Measurements from ENCODE around the gene CHID1. TPM values are rescaled to one million over a fixed set of nuclear protein-coding genes. Genes with fewer than 3 reads are reported as not detected.

Gene CHID1
- 10 to 100 TPM; 51.8 to 56.3 TPM for total RNA-seq

DNA sequence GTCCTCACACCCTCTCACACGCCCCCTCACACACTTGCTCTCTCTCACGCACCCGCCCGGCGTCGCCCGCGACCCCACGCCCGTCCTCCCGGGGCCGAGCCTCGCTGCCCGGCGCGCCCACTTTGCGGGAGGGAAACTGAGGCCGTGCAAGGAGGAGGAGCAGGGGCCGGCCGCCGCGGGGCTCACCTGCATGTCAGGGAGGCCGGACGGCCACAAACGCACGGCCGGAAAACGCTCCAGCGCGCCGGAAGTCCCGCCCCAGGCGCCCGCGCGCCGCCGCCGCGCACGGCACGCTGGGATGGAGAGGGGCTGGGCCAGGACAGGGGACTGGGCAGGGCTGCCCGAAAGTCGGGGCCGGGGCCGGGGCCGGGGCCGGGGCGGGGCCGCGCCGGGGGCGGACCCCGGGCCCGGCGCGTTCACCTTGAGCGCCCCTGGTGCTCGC is at the start of gene CHID1:
CHID1 (minus strand) TSS at position 222 of the 442 bp plus-strand sequence. CDS start 5,994 bp downstream, outside the sequence.
- H3K27me3 Mint-ChIP-seq (ENCODE audit: low read depth), result no peaks in the 10 kb centered on the region
- H3K4me3 Mint-ChIP-seq, result peak within 1 kb of the TSS; percentile 91
- CTCF ChIA-PET, result interaction anchor here (0.8 to 2.0 kb wide), 3 partner anchors 10 to 63 kb away, joined by 4 to 7 read pairs (median 5); no protein-coding TSS in a partner anchor
- intact Hi-C loops (cut with micrococcal nuclease), result loop anchor here (1.0 to 2.0 kb wide), 4 partner anchors 15 to 114 kb away; partner anchors contain the start of genes AP2A2, POLR2L, RPLP2 and TSPAN4
- peaks cover 24% of the 10 kb centered on the region for H3K4me1 Mint-ChIP-seq (ENCODE audit: low read depth)
- H3K36me3 Mint-ChIP-seq (ENCODE audit: low read depth), result peaks cover 2% of the 10 kb centered on the region
- H3K9me3 Mint-ChIP-seq, result no peaks in the 10 kb centered on the region
- DNase-seq, result peak; percentile 87
- H3K27ac Mint-ChIP-seq, result peak within 1 kb of the TSS; percentile 65

DNA sequence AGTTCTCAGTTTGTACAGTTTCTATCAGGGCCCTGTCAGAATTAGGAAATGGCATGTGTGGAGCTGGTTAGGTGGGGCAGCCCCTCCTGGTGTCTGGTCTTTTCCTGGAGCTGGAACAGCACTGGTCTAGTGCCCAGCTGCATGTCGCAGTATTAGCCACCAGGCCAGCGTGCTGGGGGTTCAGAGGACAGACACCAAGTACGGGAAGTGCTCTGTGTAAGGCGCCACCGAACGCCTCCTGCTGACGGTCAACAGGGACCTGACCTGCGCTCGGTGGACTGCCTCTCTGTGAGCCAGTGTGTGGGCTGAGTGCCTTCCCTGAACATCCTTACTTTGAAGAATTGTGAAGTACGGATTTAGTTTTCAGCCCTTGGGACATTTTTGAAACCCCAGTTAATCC is 49.0 kb upstream of the CHID1 start:
- peaks cover 13% of the 10 kb centered on the region for H3K36me3 Mint-ChIP-seq (ENCODE audit: low read depth)
- CTCF ChIA-PET, result no interaction called here

DNA sequence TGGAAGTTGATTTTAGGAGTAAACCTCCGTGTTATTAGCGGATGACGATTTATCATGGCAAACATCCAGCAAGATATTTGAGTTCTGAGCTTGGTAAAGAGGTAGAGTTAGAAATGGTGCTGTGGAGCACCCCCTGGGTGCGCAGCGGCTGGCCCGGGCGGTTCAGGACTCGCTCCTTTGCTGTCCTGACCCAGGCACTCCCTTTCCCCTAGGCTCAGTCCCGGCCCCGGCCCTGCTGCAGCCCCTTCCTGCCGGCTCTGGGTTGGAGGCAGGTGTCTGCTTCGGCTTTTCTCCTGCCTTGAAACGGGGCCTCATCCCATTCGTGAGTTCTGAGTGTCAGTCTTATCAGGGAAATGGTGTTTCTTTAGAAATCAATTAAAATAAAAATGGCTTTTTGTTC is 48.4 kb upstream of the CHID1 start:
- Mint-ChIP-seq H3K27ac (no peak overlapping the region), H3K9me3 (no peaks in the 10 kb centered on the region), H3K27me3 (ENCODE audit: low read depth) (no peaks in the 10 kb centered on the region), H3K36me3 (ENCODE audit: low read depth) (peaks cover 10% of the 10 kb centered on the region), H3K4me1 (ENCODE audit: low read depth) (peaks cover 14% of the 10 kb centered on the region), H3K4me3 (no peak overlapping the region)
- CTCF ChIA-PET, result no interaction called here
- DNase-seq, result no peak
- intact Hi-C loops (cut with micrococcal nuclease), result no loop called here

More for the DNA sequence above, 49.0 kb upstream of the CHID1 start:
- intact Hi-C loops (cut with micrococcal nuclease), result no loop called here
- DNase-seq, result no peak
- Mint-ChIP-seq H3K27ac (no peak overlapping the region), H3K9me3 (no peaks in the 10 kb centered on the region), H3K4me1 (ENCODE audit: low read depth) (peaks cover 9% of the 10 kb centered on the region), H3K27me3 (ENCODE audit: low read depth) (no peaks in the 10 kb centered on the region), H3K4me3 (no peak overlapping the region)

DNA sequence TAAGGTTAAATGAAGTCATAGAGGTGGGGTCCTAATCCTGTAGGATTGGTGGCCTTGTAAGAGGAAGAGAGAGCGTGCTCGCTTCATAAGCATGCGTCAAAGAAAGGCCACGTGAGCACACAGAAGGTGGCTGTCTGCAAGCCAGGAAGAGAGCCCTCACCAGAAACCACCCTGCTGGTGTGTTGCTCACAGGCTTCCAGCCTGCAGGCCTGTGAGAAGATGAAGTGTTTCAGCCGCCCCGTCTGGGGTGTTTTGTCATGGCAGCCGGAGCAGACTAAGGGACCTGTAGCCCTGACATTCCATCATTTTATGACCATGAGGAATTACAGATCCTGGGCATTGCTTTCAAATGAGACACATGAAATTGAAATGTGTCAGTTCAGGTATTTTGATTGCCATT is 47.5 kb upstream of the CHID1 start:
- CTCF ChIA-PET, result no interaction called here
- DNase-seq, result no peak
- no peak overlapping the region for H3K27ac Mint-ChIP-seq
- peaks cover 9% of the 10 kb centered on the region for H3K36me3 Mint-ChIP-seq (ENCODE audit: low read depth)
- intact Hi-C loops (cut with micrococcal nuclease), result no loop called here
- H3K9me3 Mint-ChIP-seq, result no peaks in the 10 kb centered on the region
- no peak overlapping the region for H3K4me3 Mint-ChIP-seq
- H3K4me1 Mint-ChIP-seq (ENCODE audit: low read depth), result peaks cover 16% of the 10 kb centered on the region
- H3K27me3 Mint-ChIP-seq (ENCODE audit: low read depth), result no peaks in the 10 kb centered on the region

DNA sequence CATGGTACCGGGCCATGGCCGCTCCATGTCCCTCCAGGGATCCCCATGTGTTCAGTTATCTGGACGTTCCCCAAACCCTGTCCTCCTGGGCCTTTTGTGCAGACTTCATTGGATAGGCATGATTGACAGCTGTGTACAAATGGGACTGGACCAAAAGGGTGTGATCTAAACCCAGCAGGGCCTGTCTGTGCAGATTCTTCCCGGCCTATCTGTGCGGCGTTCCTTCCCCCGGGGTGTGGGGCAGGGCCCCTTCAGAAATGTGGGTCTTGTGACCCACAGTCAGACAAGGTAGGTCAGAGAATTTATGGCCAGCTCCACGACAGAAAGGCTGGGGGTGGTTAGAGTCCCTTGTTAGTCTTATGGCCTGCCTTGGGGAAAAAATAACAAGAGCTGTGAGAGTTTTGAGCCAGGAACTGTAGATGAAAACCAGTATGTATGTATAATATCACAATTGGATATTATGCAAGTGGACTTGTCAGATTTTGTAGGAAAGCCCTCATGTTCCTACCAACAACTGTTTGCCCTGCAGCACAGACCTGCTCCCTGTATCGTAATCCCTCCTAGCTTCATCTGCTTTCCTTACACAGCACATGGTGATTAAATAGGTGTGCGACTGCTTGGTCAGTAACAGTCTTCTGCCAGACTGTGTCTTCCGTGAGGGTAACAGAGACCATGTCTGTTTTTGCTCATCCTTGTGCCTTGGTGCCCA is 46.8 kb upstream of the CHID1 start:
- Mint-ChIP-seq H3K27ac (no peak overlapping the region), H3K36me3 (ENCODE audit: low read depth) (peaks cover 7% of the 10 kb centered on the region), H3K9me3 (no peaks in the 10 kb centered on the region), H3K4me1 (ENCODE audit: low read depth) (peaks cover 22% of the 10 kb centered on the region), H3K4me3 (no peak overlapping the region), H3K27me3 (ENCODE audit: low read depth) (no peaks in the 10 kb centered on the region)
- intact Hi-C loops (cut with micrococcal nuclease), result no loop called here
- no peak for DNase-seq
- CTCF ChIA-PET, result interaction anchor here (0.6 kb wide), 1 partner anchor 256 kb away, joined by 3 read pairs; no protein-coding TSS in a partner anchor

DNA sequence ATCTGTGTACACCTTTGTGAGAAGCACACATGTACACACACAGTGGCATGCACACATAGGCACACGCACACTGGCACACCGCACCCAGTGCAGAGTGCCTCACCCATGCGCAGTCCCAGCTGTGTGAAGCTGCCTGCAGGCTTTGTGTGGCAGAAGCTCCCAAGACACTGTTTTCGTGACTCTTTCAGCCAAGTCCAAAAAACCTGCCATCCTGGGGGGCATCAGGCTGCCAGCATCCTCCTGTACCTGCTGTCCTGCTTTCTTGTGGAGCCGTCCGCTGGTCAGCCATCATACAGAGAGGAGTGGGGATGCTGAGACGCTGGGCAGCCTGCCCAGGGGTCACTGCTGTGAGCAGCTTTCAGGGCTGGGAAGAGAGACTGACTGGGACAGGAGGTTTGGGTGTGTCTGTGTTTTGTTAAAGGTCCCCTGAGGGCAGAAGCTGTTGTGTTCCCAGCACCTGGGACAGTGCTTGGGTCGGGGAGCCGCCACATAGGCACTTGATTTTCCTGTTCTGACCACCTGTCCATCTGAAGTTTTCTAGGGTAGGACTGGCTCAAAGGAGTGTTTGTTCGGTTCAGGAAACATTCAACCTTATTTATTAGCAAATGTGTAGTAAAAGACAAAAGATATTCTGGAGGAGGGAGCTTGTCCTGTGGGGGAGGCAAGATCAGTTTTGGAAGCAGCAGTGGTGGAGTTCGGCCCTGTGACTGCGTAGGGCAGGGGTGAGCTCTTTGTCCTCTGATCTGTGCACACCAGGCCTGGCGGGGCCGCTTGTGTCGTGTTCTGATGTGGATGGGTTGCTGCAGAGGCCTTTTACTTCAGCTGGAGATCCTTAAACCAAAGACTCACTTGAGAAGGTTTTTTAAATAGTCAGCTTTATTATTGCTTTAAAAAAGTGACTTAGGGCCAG is 44.8 kb upstream of the CHID1 start:
- CTCF ChIA-PET, result interaction anchor here (1.1 to 1.2 kb wide), 2 partner anchors 10 to 96 kb away, joined by 3 read pairs; no protein-coding TSS in a partner anchor
- no peaks in the 10 kb centered on the region for H3K9me3 Mint-ChIP-seq
- peak overlapping the region; percentile 16 for H3K27ac Mint-ChIP-seq
- no peaks in the 10 kb centered on the region for H3K27me3 Mint-ChIP-seq (ENCODE audit: low read depth)
- peaks cover 21% of the 10 kb centered on the region for H3K4me1 Mint-ChIP-seq (ENCODE audit: low read depth)
- no peak for DNase-seq
- H3K36me3 Mint-ChIP-seq (ENCODE audit: low read depth), result peaks cover 3% of the 10 kb centered on the region
- intact Hi-C loops (cut with micrococcal nuclease), result no loop called here
- no peak overlapping the region for H3K4me3 Mint-ChIP-seq

DNA sequence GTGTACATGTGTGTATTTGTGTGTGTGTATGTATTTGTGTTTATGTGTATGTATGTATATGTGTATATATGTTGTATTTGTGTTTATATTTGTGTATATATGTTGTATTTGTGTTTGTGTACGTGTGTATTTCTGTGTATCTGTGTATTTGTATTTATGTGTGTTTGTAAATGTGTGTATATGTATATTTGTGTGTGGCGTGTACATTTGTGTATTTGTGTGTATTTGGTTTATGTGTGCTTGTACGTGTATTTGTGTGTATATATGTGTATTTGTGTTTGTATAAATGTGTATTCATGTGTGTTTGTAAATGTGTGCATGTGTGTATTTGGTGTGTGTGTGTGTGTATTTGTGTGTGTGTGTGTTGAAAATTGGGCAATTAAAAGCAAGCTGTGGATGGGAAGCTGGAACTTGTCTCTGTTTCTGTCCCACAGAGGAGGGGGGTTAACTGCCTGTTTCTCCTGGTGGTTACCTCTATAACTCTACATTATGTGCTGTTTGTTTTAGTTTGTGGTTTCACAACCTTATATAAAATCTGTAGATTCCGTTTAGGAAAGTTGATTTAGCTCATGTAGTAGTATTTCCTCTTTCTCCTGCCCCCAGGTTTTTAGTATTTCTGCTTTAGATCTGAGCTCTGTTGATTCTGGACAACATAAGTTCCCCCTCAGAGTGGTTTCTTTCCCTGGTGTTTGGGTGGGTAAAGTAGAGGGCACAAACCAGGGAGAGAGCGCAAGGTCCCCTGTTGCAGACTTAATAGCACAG is 44.0 kb upstream of the CHID1 start:
- no peak overlapping the region for H3K4me3 Mint-ChIP-seq
- CTCF ChIA-PET, result interaction anchor here (1.2 kb wide), 1 partner anchor 96 kb away, joined by 3 read pairs; no protein-coding TSS in a partner anchor
- peaks cover 6% of the 10 kb centered on the region for H3K36me3 Mint-ChIP-seq (ENCODE audit: low read depth)
- DNase-seq, result no peak
- intact Hi-C loops (cut with micrococcal nuclease), result no loop called here
- H3K27ac Mint-ChIP-seq, result no peak overlapping the region
- peaks cover 5% of the 10 kb centered on the region for H3K9me3 Mint-ChIP-seq
- H3K27me3 Mint-ChIP-seq (ENCODE audit: low read depth), result no peaks in the 10 kb centered on the region
- H3K4me1 Mint-ChIP-seq (ENCODE audit: low read depth), result peaks cover 21% of the 10 kb centered on the region

DNA sequence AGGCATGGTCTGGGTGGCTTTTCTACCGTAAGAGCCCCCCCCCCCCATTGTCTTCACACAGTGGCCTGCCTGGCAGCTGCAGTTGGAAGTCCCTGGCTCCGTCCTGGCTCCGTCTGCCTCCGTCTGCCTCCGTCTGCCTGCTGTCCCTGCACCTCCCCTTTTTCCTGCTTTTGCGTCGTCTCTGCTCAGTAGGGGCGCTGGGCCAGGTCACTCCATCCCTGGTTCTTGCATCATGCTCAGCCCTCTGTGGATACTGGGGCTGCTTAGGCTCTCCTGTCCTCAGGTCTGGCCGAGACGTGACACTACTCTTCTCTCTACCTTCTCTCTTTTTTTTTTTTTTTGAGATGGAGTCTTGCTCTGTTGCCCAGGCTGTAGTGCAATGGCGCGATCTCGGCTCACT is 42.9 kb upstream of the CHID1 start:
- Mint-ChIP-seq H3K36me3 (ENCODE audit: low read depth) (peaks cover 14% of the 10 kb centered on the region), H3K4me3 (no peak overlapping the region), H3K27me3 (ENCODE audit: low read depth) (no peaks in the 10 kb centered on the region), H3K27ac (no peak overlapping the region), H3K4me1 (ENCODE audit: low read depth) (peaks cover 21% of the 10 kb centered on the region), H3K9me3 (peaks cover 14% of the 10 kb centered on the region)
- DNase-seq, result no peak
- CTCF ChIA-PET, result no interaction called here
- intact Hi-C loops (cut with micrococcal nuclease), result no loop called here

DNA sequence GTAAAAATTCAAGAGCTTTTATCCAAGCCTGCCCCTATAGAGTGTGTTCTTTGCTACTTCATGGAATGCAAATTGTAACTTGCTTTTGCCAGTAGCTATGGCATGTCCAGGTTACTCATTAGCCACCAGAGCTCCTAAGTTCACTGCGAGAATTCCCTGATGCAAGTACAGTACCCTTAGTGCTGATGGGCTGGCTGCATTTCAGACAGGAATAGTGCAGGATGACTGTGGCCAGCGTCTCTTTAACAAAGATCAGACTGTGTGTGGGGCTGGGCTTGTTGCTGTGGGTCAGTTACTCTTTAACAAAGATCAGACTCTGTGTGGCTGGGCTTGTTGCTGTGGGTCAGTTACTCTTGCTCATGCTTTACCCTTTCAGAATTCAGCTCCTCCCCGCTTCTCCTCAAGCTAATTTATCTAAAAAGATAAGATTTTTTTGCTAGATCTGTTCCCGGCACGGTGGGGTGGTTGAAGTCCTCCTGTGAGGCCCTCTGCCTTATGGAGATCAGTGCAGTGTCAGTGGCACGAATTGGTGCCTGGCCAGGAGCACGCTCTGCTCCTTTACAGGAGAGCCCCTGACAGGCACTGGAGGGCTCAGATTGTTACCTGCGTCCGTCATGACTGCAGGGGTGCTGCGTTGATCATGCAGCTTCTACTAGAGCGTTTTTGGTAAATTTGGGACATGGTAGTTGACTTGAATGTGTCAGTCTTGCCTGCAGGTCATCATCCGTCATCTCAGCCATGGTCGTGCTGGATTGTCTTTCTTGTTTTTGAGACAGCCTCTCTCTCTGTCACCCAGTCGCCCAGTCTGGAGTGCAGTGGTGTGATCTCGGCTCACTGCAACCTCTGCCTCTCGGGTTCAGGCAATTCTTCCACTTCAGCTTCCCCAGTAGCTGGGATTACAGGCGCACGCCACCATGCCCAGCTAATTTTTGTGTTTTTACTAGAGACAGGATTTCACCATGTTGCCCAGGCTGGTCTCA is 42.1 kb upstream of the CHID1 start:
- Mint-ChIP-seq H3K27me3 (ENCODE audit: low read depth) (no peaks in the 10 kb centered on the region), H3K4me1 (ENCODE audit: low read depth) (peaks cover 21% of the 10 kb centered on the region), H3K36me3 (ENCODE audit: low read depth) (peaks cover 20% of the 10 kb centered on the region), H3K4me3 (no peak overlapping the region), H3K27ac (no peak overlapping the region), H3K9me3 (peaks cover 20% of the 10 kb centered on the region)
- intact Hi-C loops (cut with micrococcal nuclease), result no loop called here
- no peak for DNase-seq
- CTCF ChIA-PET, result no interaction called here

DNA sequence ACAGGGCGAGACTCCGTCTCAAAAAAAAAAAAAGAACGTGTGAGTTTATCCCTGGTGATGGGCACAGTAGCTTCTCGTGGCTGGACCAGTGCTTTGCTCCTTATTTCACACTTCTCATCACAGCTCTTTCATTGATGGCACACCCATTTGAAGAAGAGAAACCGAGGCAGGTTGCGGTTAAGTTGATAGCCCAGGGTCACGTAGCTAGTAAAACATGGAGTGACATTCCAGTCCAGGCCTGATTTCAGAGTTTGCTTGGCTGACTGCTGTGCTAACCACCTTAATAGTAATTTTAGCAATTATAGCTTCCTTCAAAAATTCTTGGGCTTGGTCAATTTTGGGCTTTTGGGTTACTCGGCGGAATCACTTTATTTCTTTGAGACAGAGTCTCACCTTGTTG is 40.9 kb upstream of the CHID1 start:
- CTCF ChIA-PET, result no interaction called here
- no peak overlapping the region for H3K27ac Mint-ChIP-seq
- no peaks in the 10 kb centered on the region for H3K27me3 Mint-ChIP-seq (ENCODE audit: low read depth)
- H3K4me3 Mint-ChIP-seq, result no peak overlapping the region
- H3K9me3 Mint-ChIP-seq, result peaks cover 20% of the 10 kb centered on the region
- intact Hi-C loops (cut with micrococcal nuclease), result no loop called here
- peaks cover 21% of the 10 kb centered on the region for H3K4me1 Mint-ChIP-seq (ENCODE audit: low read depth)
- peaks cover 22% of the 10 kb centered on the region for H3K36me3 Mint-ChIP-seq (ENCODE audit: low read depth)
- DNase-seq, result no peak

DNA sequence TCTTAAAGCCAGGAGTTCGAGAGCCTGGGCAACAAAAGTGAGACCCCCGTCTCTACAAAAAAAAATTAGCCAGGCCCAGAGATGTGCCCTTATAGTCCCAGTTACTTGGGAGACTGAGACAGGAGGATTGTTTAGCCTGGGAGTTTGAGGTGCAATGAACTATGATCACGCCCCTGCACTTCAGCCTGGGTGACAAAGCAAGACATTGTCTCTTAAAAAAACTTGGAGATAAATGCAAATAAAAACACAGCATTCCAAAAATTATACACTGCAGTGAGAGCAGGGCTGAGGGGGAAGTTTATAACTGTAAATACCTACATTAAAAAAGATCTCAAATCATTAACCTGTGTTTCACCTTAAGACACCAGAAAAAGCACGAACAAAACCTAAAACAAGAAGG is 37.1 kb upstream of the CHID1 start:
- intact Hi-C loops (cut with micrococcal nuclease), result no loop called here
- Mint-ChIP-seq H3K27ac (no peak overlapping the region), H3K4me1 (ENCODE audit: low read depth) (peaks cover 8% of the 10 kb centered on the region), H3K36me3 (ENCODE audit: low read depth) (peaks cover 28% of the 10 kb centered on the region), H3K27me3 (ENCODE audit: low read depth) (no peaks in the 10 kb centered on the region), H3K4me3 (no peak overlapping the region), H3K9me3 (peaks cover 20% of the 10 kb centered on the region)
- CTCF ChIA-PET, result no interaction called here
- no peak for DNase-seq
